ENCODE data around the gene PTPN1. TPM values are rescaled to one million over a fixed set of nuclear protein-coding genes. Genes with fewer than 3 reads are reported as not detected.

PTPN1 gene
- total and polyA plus RNA-seq, 2 of the 4 experiments (the other 2 are of a cell fraction) = 31.7 to 37.4 TPM

- no peak for TF ChIP-seq CTCF (conservative IDR thresholded peaks at IDR 0.05; ENCODE audit: low read depth, low read length)
Observed at GRCh38 chr20:50464725-50465650, 45.2 kb upstream of the PTPN1 start (continued).

- no peak overlapping the region for H3K23ac ChIP-seq (ENCODE audit: low read depth, low read length)
- H3K18ac ChIP-seq (ENCODE audit: low read depth, low read length) = no peak overlapping the region
- CTCF ChIA-PET = interaction anchor here (1.0 kb wide), 1 partner anchor 103 kb away, joined by 3 read pairs; no protein-coding TSS in a partner anchor
- H2AK9ac ChIP-seq (replicated peaks; ENCODE audit: low read depth, low read length, poor library complexity) = no peak overlapping the region
- H2BK20ac ChIP-seq (ENCODE audit: low read depth, low read length) = no peak overlapping the region
- no peak overlapping the region for H2AFZ ChIP-seq (replicated peaks; ENCODE audit: low read length, poor library complexity)
- intact Hi-C loops (cut with micrococcal nuclease) (loop anchor here (10.0 kb wide), 1 partner anchor 278 kb away; no protein-coding TSS in a partner anchor), dilution Hi-C loops (cut with HindIII; ENCODE audit: low sequenced_read_pairs, unreplicated experiment) (no loop called here), in situ Hi-C loops (cut with MboI; ENCODE audit: low sequenced_read_pairs) (loop anchor here (10.0 kb wide), 1 partner anchor 278 kb away; no protein-coding TSS in a partner anchor)
- no CpG with 5 or more reads among the region's 6 CpGs for WGBS, 2 experiments (ENCODE audit: extremely low coverage in 2 of 2, insufficient read length in 1 of 2)
- H2BK120ac ChIP-seq (ENCODE audit: low read depth, low read length) = no peak overlapping the region
- H3K56ac ChIP-seq (ENCODE audit: extremely low read depth, insufficient read depth, low read length) = no peak overlapping the region
- no peaks in the 10 kb centered on the region for H3K36me3 ChIP-seq (ENCODE audit: control insufficient read depth, insufficient read depth, low read length)
- no TSS peak for BruUV-seq (replicated peaks)
- no peak overlapping the region for H4K8ac ChIP-seq (ENCODE audit: low read depth in 2 of 2, low read length in 2 of 2)
- no peak overlapping the region for H2BK5ac ChIP-seq (ENCODE audit: low read depth, low read length, poor library complexity, severe bottlenecking)
- no peaks in the 10 kb centered on the region for H3K9me3 ChIP-seq (ENCODE audit: control insufficient read depth, insufficient read depth, low read length)
- no peak overlapping the region for H3K4me2 ChIP-seq (ENCODE audit: low read depth, low read length)
- H3K4ac ChIP-seq (ENCODE audit: low read depth, low read length) = no peak overlapping the region
- no peak overlapping the region for H4K91ac ChIP-seq (ENCODE audit: insufficient read depth, low read depth, low read length)
- POLR2A ChIA-PET (ENCODE audit: unreplicated experiment) = no interaction called here
- no peak overlapping the region for H2AK5ac ChIP-seq (ENCODE audit: low read depth, low read length)
- no peak for DNase-seq
- H3K27ac ChIP-seq (ENCODE audit: insufficient read depth, low read length) = no peak overlapping the region
- H4K5ac ChIP-seq (ENCODE audit: low read depth, low read length) = no peak overlapping the region
- ATAC-seq (ENCODE audit: low read depth) = no peak
- no peak overlapping the region for H3K14ac ChIP-seq (replicated peaks; ENCODE audit: low read depth, low read length)
- H3K9ac ChIP-seq (ENCODE audit: low read depth, low read length) = no peak overlapping the region
- no peaks in the 10 kb centered on the region for H4K20me1 ChIP-seq (ENCODE audit: insufficient read depth, low read length)
- no peaks in the 10 kb centered on the region for H3K9me1 ChIP-seq (ENCODE audit: insufficient read depth, low read length)
- no peaks in the 10 kb centered on the region for H3K27me3 ChIP-seq (ENCODE audit: control insufficient read depth, insufficient read depth, low read length)
- no peak overlapping the region for H2BK15ac ChIP-seq (ENCODE audit: low read depth, low read length)
- peaks cover 0 to 4% of the 10 kb centered on the region in 2 experiments; a peak in 1 of 4 replicates for H3K79me1 ChIP-seq (ENCODE audit: low read depth in 1 of 2, low read length in 2 of 2)
- H3K4me1 ChIP-seq (ENCODE audit: control insufficient read depth, insufficient read depth, low read length) = peaks cover 7% of the 10 kb centered on the region
- H3K4me3 ChIP-seq (ENCODE audit: insufficient read depth, low read depth, low read length) = no peak overlapping the region
- no peak for TF ChIP-seq SMC3 (IDR thresholded peaks at IDR 0.05; ENCODE audit: low read depth, low read length)
- TF ChIP-seq CTCF (conservative IDR thresholded peaks at IDR 0.05; ENCODE audit: low read depth, low read length) = no peak
- TF ChIP-seq MAFK (IDR thresholded peaks at IDR 0.05; ENCODE audit: low read depth, low read length) = no peak
- no peak for TF ChIP-seq MAZ (IDR thresholded peaks at IDR 0.05; ENCODE audit: borderline replicate concordance, low read depth, low read length)
- no peak for TF ChIP-seq MXI1 (IDR thresholded peaks at IDR 0.05; ENCODE audit: borderline replicate concordance, low read depth, low read length)
- no peak for TF ChIP-seq RAD21 (IDR thresholded peaks at IDR 0.05; ENCODE audit: low read length)
- TF ChIP-seq NFE2L2 (IDR thresholded peaks at IDR 0.05; ENCODE audit: low read depth, low read length) = no peak
- no peak for TF ChIP-seq CEBPB (IDR thresholded peaks at IDR 0.05; ENCODE audit: low read depth, low read length)
- TF ChIP-seq RCOR1 (IDR thresholded peaks at IDR 0.05; ENCODE audit: insufficient replicate concordance, low read length) = no peak
- TF ChIP-seq CHD1 (IDR thresholded peaks at IDR 0.05; ENCODE audit: low read depth, low read length) = no peak
- no peak for TF ChIP-seq BHLHE40 (IDR thresholded peaks at IDR 0.05; ENCODE audit: low read depth, low read length)
Observed at GRCh38 chr20:50467174-50467573, 43.0 kb upstream of the PTPN1 start.
